GM10847 (cell line): ENCODE data around the gene ACSL4.

Experiments
- POLR2A ChIP-seq: IDR thresholded peaks from 2 replicates; pipeline ENCODE4 v1.6.1; 2011; ENCODE audit not compliant: insufficient read length; ENCODE audit errors: extremely low read depth

The ACSL4 gene

GRCh38 chrX:109654516-109655109, 78.4 kb downstream of the ACSL4 start:
- TF ChIP-seq POLR2A = no peak

DNA sequence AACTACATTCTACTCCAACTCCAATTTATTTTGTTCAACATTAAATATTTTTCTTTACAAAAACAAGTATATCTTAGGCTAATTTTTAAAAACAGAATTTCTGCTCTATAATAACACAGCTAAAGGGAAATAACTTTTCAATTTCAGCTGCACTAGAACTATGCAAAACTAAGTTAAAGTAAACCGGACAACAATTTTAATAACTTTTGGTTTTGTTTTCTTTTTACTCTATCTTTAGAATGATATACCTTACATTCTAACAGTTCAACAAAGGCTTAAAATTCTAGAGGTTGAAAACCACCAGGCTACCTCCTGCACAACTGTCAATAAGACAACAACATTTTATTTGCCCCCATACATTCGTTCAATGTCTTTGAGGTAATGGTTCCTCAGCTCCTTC, 89.4 kb downstream of the ACSL4 start:
- no peak for TF ChIP-seq POLR2A

DNA sequence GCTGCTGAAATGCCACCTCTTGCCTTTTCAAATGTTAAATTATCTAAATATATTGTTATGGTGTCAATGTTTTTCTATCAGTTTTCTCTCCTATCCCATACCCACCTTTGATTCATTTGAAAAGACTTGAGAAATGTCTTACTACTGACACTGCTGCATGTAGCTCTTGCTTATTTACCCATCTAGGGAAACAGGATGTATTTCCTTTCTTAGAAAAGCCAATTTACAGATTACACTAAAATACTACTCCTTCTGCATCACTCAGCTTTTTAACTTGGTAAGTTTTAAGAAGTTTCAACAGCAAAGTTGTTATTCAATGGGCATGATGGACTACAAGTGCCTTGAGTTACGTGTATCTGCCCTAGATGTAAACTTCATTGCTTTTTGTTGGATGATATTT, 94.9 kb downstream of the ACSL4 start:
- TF ChIP-seq POLR2A = no peak

DNA sequence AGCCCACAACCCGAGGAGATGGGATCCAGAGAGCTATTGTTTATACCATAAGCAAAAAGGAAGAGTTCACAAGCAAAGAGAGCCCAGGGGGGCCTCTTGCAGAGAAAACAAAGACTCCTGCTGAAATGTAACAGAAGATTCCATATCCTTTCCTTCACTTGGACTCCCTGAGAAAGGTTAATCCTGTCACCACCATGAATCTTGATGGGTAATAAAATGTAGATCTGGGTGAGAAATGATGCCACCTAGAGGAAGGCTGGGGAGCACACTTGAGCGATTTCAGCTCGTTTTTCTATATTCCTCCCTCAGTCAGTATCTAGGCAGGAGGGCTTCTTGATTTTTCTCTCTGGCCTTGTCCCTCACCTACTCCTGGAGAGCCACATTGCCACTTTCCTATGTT, 97.9 kb downstream of the ACSL4 start:
- TF ChIP-seq POLR2A = no peak

DNA sequence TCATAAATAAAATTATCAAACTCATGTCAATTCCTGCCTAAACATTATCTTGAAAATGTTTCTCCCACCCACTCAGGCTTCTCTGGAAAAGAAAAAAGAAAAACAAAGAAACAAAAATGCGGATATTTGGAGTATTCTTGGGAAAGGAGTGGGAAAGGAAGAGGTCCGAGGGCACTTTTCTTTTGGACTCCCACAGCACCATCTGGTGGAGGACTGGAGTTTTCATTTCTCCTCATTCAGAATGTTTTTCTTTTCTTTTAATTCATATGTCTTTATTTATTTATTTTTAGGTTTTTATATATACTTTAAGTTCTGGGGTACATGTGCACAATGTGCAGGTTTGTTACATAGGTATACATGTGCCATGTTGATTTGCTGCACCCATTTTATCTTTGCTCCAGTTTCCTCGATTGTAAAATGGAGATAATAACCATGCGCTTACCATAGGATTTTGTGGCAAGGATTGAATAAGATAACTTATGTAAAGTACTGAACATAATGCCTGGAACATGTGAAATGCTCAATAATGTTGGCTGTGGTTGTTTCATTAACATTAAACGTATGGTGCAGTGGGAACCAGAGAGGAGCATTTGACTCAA, 100.1 kb downstream of the ACSL4 start:
- no peak for TF ChIP-seq POLR2A

DNA sequence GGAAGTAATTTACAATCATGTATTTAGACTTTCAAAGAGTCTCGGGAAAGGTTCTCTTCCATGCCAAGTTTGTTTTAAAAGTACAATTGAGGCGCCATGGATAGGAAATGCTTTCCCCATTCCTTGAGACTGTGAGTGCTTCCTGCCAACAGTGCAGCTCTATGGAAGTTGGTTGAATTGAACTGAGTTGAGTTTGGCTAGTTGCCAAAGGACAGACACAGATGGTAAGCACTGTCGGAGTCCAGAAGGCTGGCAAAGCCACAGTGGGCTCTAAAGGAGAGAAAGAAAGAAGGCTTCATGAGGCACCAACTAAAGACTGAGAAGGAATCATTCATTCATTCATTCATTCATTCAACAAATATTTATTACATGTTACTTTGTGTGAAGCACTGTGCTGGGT, 103.7 kb downstream of the ACSL4 start:
- no peak for TF ChIP-seq POLR2A

DNA sequence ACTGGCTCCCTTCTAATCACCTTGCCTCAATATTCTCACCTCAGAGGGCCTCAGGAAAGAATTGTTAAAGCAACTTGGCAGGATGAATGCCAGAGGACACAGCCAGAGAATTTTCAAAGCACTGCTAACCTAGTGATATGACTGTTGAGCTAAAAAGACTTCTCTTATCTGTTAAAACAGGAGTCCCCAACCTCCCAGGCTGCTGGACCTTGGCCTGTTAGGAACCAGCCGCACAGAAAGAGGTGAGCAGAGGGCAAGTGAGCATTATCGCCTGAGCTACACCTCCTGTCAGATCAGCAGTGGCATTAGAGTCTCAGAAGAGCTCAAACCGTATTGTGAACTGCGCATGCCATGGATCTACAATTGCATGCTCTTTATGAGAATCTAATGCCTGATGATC, 106.4 kb downstream of the ACSL4 start:
- TF ChIP-seq POLR2A = no peak

- no peak for TF ChIP-seq POLR2A
Observed at GRCh38 chrX:109624641-109625616, 108.1 kb downstream of the ACSL4 start, which contains the start of gene KCNE5. Gene KCNE5, minus strand, starts transcription at chrX:109625172. Its CDS starts 152 bp downstream, at chrX:109625020.

GRCh38 chrX:109623997-109624396, 109.1 kb downstream of the ACSL4 start:
- no peak for TF ChIP-seq POLR2A

DNA sequence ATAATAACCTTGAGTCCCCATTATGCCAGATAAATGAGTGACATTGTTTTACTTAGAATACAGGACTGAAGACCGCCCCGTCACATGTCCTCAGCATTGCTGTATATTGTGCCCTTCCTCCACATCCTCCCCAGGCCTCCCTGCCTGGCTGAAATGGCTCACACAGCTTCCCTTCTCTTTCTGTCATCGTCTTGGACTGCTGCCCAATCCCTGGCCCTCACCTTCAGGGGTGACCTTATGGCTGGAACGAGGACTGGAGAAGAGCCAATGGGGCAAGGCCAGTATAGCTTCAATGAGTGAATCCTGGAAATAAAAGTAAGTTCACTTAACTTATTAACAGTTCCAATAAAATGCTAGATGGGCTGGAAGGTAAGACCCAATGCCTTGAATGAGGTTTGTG, 110.8 kb downstream of the ACSL4 start:
- no peak for TF ChIP-seq POLR2A

DNA sequence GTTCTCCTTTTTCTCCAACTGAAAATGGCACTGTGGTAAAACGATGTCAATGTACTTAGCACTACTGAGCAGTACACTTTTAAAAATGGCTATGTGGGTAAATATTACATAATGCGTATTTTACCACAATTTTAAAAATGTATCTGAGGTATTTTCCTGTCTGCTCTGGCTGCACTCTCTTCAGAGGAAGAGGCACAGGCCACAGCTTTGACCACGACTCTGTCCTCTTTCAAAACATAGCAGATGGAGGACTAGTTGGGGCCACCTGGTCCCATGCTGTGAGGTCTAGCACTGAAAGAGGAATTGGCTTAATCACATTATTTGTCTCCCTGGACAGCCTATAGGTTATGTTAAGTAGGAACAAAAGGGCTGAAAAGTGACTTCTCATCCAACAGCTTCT, 113.3 kb downstream of the ACSL4 start:
- TF ChIP-seq POLR2A = no peak

- TF ChIP-seq POLR2A = no peak
Observed at GRCh38 chrX:109614951-109615350, 118.1 kb downstream of the ACSL4 start.

DNA sequence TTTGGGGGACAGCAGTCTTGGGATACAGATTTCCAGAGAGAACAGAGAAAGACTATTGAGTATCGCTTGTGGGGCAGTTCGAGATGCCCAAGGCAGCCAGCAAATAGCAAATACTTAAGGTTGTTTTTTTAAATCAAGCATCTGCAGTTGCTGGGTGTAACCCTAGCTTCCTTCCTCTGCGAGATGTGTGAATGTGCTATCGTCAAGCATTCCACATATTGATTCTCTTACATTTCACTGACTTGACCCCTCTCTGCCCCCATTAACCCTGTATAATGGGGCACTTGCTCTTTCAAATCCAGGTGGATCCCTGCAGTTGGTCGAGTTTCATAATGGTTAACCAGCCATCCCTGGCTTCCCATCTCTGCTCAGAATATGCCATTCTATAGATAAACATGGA, 131.6 kb downstream of the ACSL4 start:
- no peak for TF ChIP-seq POLR2A

- no peak for TF ChIP-seq POLR2A
Observed at GRCh38 chrX:109600237-109600651, 132.8 kb downstream of the ACSL4 start.

GRCh38 chrX:109596015-109596414, 137.0 kb downstream of the ACSL4 start:
- TF ChIP-seq POLR2A = no peak
